GOT3 (cell line): ENCODE data around the gene KDM3A.

Experiments used
- DNase-seq: peaks from one replicate; lab custom pipeline; 2025; ENCODE audit warnings: mixed read lengths; lab: John Stamatoyannopoulos, UW

Gene KDM3A

DNA sequence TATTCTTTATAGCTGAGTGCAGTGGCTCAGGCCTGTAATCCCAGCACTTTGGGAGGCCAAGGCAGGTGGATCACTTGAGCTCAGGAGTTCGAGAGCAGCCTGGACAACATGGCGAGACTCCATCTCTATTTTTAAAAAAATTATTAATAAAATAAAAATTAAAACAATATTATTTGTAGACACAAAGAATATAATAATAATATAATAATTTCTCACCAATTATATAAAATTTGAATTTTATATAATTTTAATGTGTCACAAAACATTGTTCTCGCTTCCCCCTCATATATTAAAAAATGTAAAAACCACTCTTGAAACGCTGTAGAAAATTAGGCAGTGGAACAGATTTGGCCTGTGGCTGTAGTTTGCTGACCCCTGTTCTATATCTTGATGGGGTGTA, 5.6 kb upstream of the KDM3A start:
- no peak for DNase-seq

DNA sequence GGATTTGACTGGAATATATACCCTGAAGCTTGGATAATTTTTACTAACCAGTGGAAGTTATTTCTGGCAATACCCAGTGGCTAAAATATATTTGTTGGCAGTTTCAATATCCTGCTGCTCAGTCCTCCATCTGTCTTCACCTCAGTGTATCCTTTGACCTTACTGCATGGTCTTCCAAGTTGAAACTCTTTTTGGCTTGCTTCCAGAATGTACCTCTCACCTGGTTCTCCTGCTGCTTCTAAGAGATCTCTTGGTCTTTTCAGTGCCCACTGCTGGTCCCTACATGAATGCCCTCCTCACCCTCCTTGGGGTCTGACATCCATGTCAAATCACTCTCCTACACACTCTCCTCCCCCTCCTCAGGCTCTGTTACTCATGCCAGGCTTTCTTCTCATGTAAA, 4.8 kb upstream of the KDM3A start:
- no peak for DNase-seq

DNA sequence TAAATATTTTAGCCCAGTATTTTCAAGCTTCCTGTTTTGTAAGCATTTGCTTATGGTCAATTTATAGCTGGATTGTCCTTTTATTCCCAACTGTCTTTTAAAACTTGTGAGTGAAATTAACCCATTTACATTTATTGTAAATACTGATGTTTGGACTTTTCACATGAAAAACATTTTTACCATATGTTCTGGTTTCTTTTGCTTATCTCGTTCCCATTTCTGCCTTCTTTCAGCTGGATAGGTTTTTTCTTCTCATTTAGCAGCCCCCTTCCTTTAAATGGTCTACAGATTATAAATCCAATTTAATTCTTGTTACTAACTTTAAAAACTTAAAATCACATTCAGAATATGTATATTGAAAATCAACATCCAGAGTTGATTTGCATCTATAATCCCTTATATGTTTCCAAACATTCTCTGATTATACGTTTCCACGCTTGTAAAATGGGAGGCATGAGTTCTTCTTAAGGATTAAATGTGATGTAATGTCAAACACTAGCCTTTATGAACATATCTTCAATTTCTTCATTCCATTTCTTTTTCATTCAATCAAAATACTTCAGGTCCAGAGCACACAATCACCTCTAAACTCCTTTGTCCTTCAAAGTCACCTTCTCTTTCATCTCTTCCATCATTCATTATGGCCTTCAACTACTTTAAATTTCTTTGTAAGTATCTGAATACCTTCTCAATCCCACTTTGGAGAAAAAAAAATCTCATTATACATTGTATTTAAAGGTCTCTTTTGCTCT, 1.1 kb upstream of the KDM3A start:
- DNase-seq: no peak

DNA sequence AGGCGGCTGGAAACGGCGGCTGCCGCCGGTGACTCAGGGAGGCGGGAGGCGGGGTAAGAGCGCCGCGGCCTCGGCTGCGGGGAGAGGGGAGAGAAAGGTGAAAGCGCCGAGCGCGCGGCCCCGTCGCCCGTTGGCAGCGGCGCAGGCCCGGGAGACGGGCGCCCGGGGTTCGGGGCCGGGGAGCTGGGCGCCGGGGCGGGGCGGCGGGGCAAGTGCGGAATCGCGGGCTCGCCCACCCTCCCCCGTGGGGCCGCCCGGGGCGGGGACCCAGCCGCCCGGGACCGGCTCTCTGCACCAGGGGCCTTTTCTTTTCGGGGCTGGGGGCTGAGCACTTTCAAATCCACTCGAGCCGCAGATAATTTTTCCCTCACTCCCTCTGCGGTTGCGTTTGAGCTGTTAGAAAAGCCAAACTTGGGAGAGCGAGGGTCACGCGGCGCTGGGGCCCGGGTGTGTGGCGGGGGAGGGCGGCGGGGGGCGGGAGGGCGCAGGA, 266 bp downstream of the KDM3A start:
- DNase-seq: no peak

DNA sequence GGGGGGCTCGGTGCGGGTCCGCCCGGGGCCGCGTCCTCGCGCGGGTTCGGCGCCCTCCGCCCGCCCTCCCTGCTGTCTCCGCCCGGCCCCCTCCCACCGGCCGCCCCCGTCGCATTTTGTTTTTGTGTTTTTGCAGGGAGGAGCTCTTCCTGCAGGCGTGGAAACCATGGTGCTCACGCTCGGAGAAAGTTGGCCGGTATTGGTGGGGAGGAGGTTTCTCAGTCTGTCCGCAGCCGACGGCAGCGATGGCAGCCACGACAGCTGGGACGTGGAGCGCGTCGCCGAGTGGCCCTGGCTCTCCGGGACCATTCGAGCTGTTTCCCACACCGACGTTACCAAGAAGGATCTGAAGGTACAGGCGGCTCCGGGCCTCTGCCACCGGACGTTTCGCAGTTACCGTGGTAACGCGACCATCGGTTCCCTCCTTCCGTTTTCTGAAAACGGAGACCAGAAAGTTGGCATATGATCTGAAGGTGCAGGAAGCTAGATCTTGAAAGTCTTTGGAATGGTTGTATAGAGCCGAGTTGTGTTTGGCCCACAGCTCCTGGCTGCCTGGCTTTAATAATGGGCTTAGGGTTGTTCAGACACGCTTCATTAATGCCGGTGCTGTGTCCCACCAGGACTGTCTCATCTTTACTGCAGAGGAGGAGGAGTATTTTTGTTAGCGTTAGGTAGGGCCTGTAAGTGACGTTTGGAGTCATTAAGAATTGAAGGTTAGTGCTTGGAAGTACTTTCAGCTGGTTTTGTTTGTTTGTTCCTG, 891 bp downstream of the KDM3A start:
- no peak for DNase-seq

GRCh38 chr2:86442642-86443005, 1.5 kb downstream of the KDM3A start:
- DNase-seq: peak; percentile 28

GRCh38 chr2:86443631-86444350, 2.6 kb downstream of the KDM3A start:
- DNase-seq: no peak

DNA sequence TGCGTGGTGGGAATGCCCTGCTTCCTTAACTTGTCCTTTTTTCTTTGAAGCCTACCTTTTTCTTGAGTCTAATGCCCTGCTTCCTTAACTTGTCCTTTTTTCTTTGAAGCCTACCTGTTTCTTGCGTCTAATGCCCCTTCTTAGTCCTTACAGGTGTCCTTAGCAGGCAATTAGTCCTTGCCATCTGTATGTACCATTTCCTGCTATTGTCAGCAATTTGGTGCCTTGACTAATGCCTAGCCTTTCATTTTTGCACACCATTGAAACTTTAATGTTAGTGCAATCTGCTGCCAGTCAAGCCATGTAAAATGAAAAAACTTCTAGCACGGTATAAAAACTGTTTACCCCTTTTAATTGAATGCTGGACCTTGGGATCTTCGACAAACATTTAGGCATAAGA, 4.3 kb downstream of the KDM3A start:
- no peak for DNase-seq

GRCh38 chr2:86446060-86446459, 4.9 kb downstream of the KDM3A start:
- DNase-seq: no peak

- no peak for DNase-seq
These were observed 12.7 kb downstream of the KDM3A start for GRCh38 chr2:86453836-86454235.

- DNase-seq: no peak
These were observed 13.1 kb downstream of the KDM3A start for GRCh38 chr2:86454238-86454637.

GRCh38 chr2:86455181-86455580, 14.0 kb downstream of the KDM3A start:
- no peak for DNase-seq

DNA sequence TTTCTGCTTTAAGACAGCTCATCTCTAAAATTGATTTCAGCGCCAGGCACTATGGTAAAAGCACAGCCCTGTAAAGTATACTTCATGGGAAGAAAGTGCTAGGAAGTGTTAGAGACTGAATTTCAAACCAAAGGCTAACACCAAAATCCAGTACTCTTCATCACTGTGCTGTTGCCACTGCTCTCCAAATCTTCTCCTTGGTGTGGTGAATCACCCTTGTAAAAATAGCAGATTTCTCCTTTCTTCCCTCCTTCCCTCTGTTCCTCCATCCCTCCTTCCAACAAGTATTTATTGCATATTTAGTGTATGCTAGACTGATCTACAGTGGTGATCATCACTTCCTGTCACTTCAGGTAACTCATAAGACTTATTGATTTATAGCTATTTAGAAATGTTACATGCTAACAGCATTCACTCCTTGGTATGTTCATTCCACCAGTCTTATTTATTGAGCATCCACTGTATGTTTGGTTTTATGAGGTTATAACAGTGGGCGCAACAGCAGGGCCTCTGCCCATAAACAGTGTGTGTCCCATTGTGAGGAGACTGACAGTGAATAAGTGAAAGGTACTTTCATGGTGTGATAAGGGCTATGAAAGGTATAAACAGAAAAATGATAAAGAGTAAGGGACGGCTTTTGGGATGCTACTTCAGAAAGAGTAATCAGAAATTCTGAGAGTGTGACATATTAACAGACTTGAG, 20.0 kb downstream of the KDM3A start:
- DNase-seq: no peak

DNA sequence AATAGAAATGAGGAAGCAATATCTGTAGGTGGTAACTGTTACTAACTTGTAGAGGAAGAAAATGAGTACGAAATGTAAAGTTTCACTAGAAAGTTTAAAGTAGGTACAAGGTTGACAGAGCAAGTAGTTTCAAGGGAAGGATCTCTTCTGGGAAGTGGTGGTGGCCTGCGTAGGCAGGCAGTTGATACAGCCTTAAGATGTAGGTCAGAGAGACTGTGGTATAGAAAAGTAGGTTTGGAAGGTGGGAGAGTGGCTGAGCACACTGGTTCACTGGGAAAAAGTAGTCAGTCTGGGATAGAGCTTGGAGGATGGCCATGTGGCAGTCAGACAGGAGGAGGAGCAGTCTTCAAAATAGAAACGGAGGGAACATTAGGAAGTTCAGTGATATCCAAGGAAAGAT, 23.5 kb downstream of the KDM3A start:
- no peak for DNase-seq

- no peak for DNase-seq
These were observed 25.1 kb downstream of the KDM3A start for GRCh38 chr2:86466306-86466705.

- no peak for DNase-seq
These were observed 27.2 kb downstream of the KDM3A start for GRCh38 chr2:86468162-86469033.

- no peak for DNase-seq
These were observed 29.7 kb downstream of the KDM3A start for GRCh38 chr2:86470890-86471289.

GRCh38 chr2:86471637-86472036, 30.5 kb downstream of the KDM3A start:
- no peak for DNase-seq

DNA sequence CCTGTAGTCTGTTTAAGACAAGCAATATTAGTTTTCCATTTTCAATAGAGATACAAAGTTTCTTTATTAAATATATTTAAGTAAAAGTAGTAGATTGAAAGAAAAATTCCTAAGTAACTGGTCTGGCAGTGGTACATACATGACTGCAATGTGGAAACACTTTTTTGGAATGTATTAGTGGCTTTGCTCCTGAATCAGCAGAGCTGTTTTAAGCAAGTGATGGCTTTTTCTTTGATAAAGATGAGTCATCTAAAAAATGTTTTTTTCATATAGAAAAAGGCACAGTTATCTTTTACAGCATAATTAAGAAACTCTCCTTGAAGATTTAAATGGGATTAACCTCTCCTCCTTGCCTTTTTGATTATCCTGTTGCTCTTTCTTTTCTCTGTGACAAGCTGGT, 34.9 kb downstream of the KDM3A start:
- DNase-seq: no peak

GRCh38 chr2:86476918-86477317, 35.7 kb downstream of the KDM3A start:
- DNase-seq: no peak

GRCh38 chr2:86477349-86477748, 36.2 kb downstream of the KDM3A start:
- DNase-seq: no peak
